Neural cell (in vitro differentiated cells): Measurements from ENCODE around the gene LRRC45. TPM values are rescaled to one million over a fixed set of nuclear protein-coding genes. Genes with fewer than 3 reads are reported as not detected.

ENCODE experiments used
- H2AFZ ChIP-seq: fragments of 200-600, 300-800 bp; sonication (generic), shearing (Covaris generic); 2 replicates; pipeline ENCODE4 v1.6.0; 2014; ENCODE audit warnings: low read depth, mild to moderate bottlenecking, antibody characterized with exemption, low read length, moderate library complexity
- H3F3A ChIP-seq: fragments of 200-600 bp; shearing (Covaris generic); 2 replicates; pipeline ENCODE4 v1.6.1; 2016; ENCODE audit warnings: mild to moderate bottlenecking, moderate library complexity, mixed read lengths, antibody characterized with exemption, low read length; ENCODE audit not compliant: insufficient read depth, poor library complexity, severe bottlenecking
- H3K27ac ChIP-seq: fragments of 200-600, 300-800 bp; sonication (generic), shearing (Covaris generic); 2 replicates; pipeline ENCODE4 v1.5.1; 2014; ENCODE audit warnings: mild to moderate bottlenecking, low read length, moderate library complexity
- H3K27me3 ChIP-seq: fragments of 300-800, 200-600 bp; sonication (generic), shearing (Covaris generic); 2 replicates; pipeline ENCODE4 v1.6.0; 2014; ENCODE audit warnings: mild to moderate bottlenecking, low read depth, low read length, moderate library complexity; ENCODE audit not compliant: insufficient read depth
- H3K36me3 ChIP-seq: fragments of 300-800, 200-600 bp; sonication (generic), shearing (Covaris generic); 2 replicates; pipeline ENCODE4 v1.5.1; 2014; ENCODE audit warnings: mild to moderate bottlenecking, antibody characterized with exemption, low read length, moderate library complexity; ENCODE audit not compliant: insufficient read depth
- H3K4me2 ChIP-seq: fragments of 300-800, 200-600 bp; sonication (generic), shearing (Covaris generic); 2 replicates; pipeline ENCODE4 v1.6.0; 2014; ENCODE audit warnings: mild to moderate bottlenecking, low read length
- H3K4me3 ChIP-seq: fragments of 300-800, 200-600 bp; sonication (generic), shearing (Covaris generic); 2 replicates; pipeline ENCODE4 v1.5.1; 2014; ENCODE audit warnings: mild to moderate bottlenecking, low read length, moderate library complexity
- H3K79me2 ChIP-seq: fragments of 200-600 bp; shearing (Covaris generic); replicated peaks from 2 replicates; pipeline ENCODE4 v1.6.0; 2014; ENCODE audit warnings: mild to moderate bottlenecking, low read length, moderate library complexity; ENCODE audit not compliant: insufficient read depth
- H3K9ac ChIP-seq: fragments of 300-800, 200-600 bp; sonication (generic), shearing (Covaris generic); 2 replicates; pipeline ENCODE4 v1.6.1; 2016; ENCODE audit warnings: mild to moderate bottlenecking, low read length, mixed read lengths
- H3K9me2 ChIP-seq: fragments of 200-600 bp; shearing (Covaris generic); 2 replicates; pipeline ENCODE4 v1.6.1; 2016; ENCODE audit warnings: mild to moderate bottlenecking, low read length, mixed read lengths; ENCODE audit not compliant: insufficient read depth
- H3K9me3 ChIP-seq: fragments of 200-600, 300-800 bp; sonication (generic), shearing (Covaris generic); 2 replicates; pipeline ENCODE4 v1.6.1; 2016; ENCODE audit warnings: mild to moderate bottlenecking, mixed run types, low read length, moderate library complexity, mixed read lengths
- H4K20me1 ChIP-seq: fragments of 200-600 bp; shearing (Covaris generic); 2 replicates; pipeline ENCODE4 v1.6.1; 2016; ENCODE audit warnings: mild to moderate bottlenecking, mixed run types; ENCODE audit not compliant: insufficient read depth
- EP300 ChIP-seq: fragments of 450-650 bp; conservative IDR thresholded peaks from 2 replicates; pipeline ENCODE4 v1.6.1; 2014; ENCODE audit warnings: antibody characterized with exemption, mild to moderate bottlenecking, moderate library complexity; ENCODE audit not compliant: poor library complexity, severe bottlenecking
- EZH2 ChIP-seq: fragments of 200-600, 300-800 bp; shearing (Covaris generic), sonication (generic); IDR thresholded peaks from 2 replicates; pipeline ENCODE4 v1.6.1; 2014; ENCODE audit warnings: antibody characterized with exemption, low read length, borderline replicate concordance, mild to moderate bottlenecking; ENCODE audit not compliant: insufficient read depth, poor library complexity, severe bottlenecking
- MXI1 ChIP-seq: fragments of 450-650 bp; conservative IDR thresholded peaks from 2 replicates; pipeline ENCODE4 v1.6.1; 2014; ENCODE audit warnings: antibody characterized with exemption, mild to moderate bottlenecking; ENCODE audit not compliant: poor library complexity, severe bottlenecking
- POLR2AphosphoS5 ChIP-seq: IDR thresholded peaks from 2 replicates; pipeline ENCODE4 v1.6.1; 2012
- RAD21 ChIP-seq: fragments of 450-650 bp; conservative IDR thresholded peaks from 2 replicates; pipeline ENCODE4 v1.6.1; 2014; ENCODE audit warnings: antibody characterized with exemption, mild to moderate bottlenecking, moderate library complexity
- SMC3 ChIP-seq: fragments of 450-650 bp; conservative IDR thresholded peaks from 2 replicates; pipeline ENCODE4 v1.6.1; 2014; ENCODE audit warnings: antibody characterized with exemption, mild to moderate bottlenecking, moderate library complexity; ENCODE audit not compliant: poor library complexity
- TAF1 ChIP-seq: IDR thresholded peaks from 2 replicates; pipeline ENCODE4 v1.6.1; 2012; ENCODE audit warnings: low read depth
- polyA plus RNA-seq: library from polyadenylated mRNA; depleted of rRNA; stranded (reverse); fragments of >200 nt; gene quantifications from 2 replicates; pipeline ENCODE4 v1.2.3, GENCODE V29; 2014
- TF ChIP-seq, protein P1 (sequence below): fragments of 450-650 bp; IDR thresholded peaks from 2 replicates; pipeline ENCODE4 v1.5.1; 2014; ENCODE audit warnings: antibody characterized with exemption, mild to moderate bottlenecking, moderate library complexity; ENCODE audit not compliant: poor library complexity, severe bottlenecking
- TF ChIP-seq, protein P2 (sequence below): IDR thresholded peaks from 2 replicates; pipeline ENCODE4 v1.6.1; 2012; ENCODE audit warnings: borderline replicate concordance

Gene LRRC45
- polyA plus RNA-seq, 1 donor from 2014 or later = 51.7 TPM

GRCh38 chr17:81983639-81984373 is 39.3 kb upstream of the LRRC45 start:
- no peak overlapping the region for H3K4me3 ChIP-seq
- no peaks in the 10 kb centered on the region for H4K20me1 ChIP-seq
- no peaks in the 10 kb centered on the region for H3K36me3 ChIP-seq
- H3K4me2 ChIP-seq = no peak overlapping the region
- no peaks in the 10 kb centered on the region for H3K9me2 ChIP-seq
- no peaks in the 10 kb centered on the region for H3K79me2 ChIP-seq
- no peaks in the 10 kb centered on the region for H3K27me3 ChIP-seq
- H3K27ac ChIP-seq = no peak overlapping the region
- no peak for TF ChIP-seq EZH2
- TF ChIP-seq RAD21 = no peak
- no peak for TF ChIP-seq SMC3
- TF ChIP-seq, protein P1, sequence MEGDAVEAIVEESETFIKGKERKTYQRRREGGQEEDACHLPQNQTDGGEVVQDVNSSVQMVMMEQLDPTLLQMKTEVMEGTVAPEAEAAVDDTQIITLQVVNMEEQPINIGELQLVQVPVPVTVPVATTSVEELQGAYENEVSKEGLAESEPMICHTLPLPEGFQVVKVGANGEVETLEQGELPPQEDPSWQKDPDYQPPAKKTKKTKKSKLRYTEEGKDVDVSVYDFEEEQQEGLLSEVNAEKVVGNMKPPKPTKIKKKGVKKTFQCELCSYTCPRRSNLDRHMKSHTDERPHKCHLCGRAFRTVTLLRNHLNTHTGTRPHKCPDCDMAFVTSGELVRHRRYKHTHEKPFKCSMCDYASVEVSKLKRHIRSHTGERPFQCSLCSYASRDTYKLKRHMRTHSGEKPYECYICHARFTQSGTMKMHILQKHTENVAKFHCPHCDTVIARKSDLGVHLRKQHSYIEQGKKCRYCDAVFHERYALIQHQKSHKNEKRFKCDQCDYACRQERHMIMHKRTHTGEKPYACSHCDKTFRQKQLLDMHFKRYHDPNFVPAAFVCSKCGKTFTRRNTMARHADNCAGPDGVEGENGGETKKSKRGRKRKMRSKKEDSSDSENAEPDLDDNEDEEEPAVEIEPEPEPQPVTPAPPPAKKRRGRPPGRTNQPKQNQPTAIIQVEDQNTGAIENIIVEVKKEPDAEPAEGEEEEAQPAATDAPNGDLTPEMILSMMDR = no peak
- TF ChIP-seq MXI1 = no peak
- TF ChIP-seq, protein P2, sequence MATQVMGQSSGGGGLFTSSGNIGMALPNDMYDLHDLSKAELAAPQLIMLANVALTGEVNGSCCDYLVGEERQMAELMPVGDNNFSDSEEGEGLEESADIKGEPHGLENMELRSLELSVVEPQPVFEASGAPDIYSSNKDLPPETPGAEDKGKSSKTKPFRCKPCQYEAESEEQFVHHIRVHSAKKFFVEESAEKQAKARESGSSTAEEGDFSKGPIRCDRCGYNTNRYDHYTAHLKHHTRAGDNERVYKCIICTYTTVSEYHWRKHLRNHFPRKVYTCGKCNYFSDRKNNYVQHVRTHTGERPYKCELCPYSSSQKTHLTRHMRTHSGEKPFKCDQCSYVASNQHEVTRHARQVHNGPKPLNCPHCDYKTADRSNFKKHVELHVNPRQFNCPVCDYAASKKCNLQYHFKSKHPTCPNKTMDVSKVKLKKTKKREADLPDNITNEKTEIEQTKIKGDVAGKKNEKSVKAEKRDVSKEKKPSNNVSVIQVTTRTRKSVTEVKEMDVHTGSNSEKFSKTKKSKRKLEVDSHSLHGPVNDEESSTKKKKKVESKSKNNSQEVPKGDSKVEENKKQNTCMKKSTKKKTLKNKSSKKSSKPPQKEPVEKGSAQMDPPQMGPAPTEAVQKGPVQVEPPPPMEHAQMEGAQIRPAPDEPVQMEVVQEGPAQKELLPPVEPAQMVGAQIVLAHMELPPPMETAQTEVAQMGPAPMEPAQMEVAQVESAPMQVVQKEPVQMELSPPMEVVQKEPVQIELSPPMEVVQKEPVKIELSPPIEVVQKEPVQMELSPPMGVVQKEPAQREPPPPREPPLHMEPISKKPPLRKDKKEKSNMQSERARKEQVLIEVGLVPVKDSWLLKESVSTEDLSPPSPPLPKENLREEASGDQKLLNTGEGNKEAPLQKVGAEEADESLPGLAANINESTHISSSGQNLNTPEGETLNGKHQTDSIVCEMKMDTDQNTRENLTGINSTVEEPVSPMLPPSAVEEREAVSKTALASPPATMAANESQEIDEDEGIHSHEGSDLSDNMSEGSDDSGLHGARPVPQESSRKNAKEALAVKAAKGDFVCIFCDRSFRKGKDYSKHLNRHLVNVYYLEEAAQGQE = no peak
- no peak for TF ChIP-seq POLR2AphosphoS5
- TF ChIP-seq EP300 = no peak
- TF ChIP-seq TAF1 = no peak
- no peak overlapping the region for H2AFZ ChIP-seq
- no peaks in the 10 kb centered on the region for H3K9me3 ChIP-seq
- H3K9ac ChIP-seq = no peak overlapping the region
- no peaks in the 10 kb centered on the region for H3F3A ChIP-seq

- Histone ChIP-seq H3K4me3 (no peak overlapping the region), H3K9ac (no peak overlapping the region), H3K9me3 (no peaks in the 10 kb centered on the region), H3K27ac (no peak overlapping the region), H3K36me3 (no peaks in the 10 kb centered on the region), H3K27me3 (no peaks in the 10 kb centered on the region), H3K79me2 (no peaks in the 10 kb centered on the region), H3F3A (no peaks in the 10 kb centered on the region), H4K20me1 (no peaks in the 10 kb centered on the region), H3K4me2 (no peak overlapping the region), H2AFZ (no peak overlapping the region), H3K9me2 (no peaks in the 10 kb centered on the region)
- TF ChIP-seq SMC3 (no peak), EP300 (no peak), RAD21 (no peak), MXI1 (no peak), EZH2 (no peak), POLR2AphosphoS5 (no peak)
- TF ChIP-seq, protein P2 = no peak
Observed at GRCh38 chr17:81984773-81985410, 38.2 kb upstream of the LRRC45 start.
